Right lobe of liver (tissue), 6 donors: ENCODE measurements around the gene TRMT1. TPM values are rescaled to one million over a fixed set of nuclear protein-coding genes. Genes with fewer than 3 reads are reported as not detected.
A peak's percentile ranks its signal among the peaks of the same experiment; 100 is the strongest.

ENCODE experiments used
- ATAC-seq, 4 donors: fragments of 200-7000 bp; cut with Tn5 transposase; one replicate each; pipeline ENCODE4 v1.9.1; 2020; ENCODE audit warnings: mild to moderate bottlenecking in 4 of 4, moderate library complexity in 4 of 4
- DNase-seq, 3 donors: peaks; one replicate each; pipeline ENCODE4 v3.0.0-alpha.2; 2020
- H3K27ac ChIP-seq, 3 donors: fragments of 200-600 bp; one replicate each; pipeline ENCODE4 v1.8.0; 2022
- H3K27me3 ChIP-seq, 2 donors: fragments of 200-600 bp; one replicate each; pipeline ENCODE4 v1.8.0; 2022
- H3K36me3 ChIP-seq, 4 donors: fragments of 200-600 bp; sonication (generic) in 1 of 4; one replicate each; pipeline versions ENCODE4 v1.5.1 to v1.8.0; 2017 to 2022; ENCODE audit warnings: control low read depth in 1 of 4
- H3K4me1 ChIP-seq, 4 donors: fragments of 200-600 bp; sonication (generic) in 1 of 4; one replicate each; pipeline versions ENCODE4 v1.5.1 to v1.8.0; 2017 to 2022; ENCODE audit warnings: control low read depth in 1 of 4
- H3K4me3 ChIP-seq, 3 donors: fragments of 200-600 bp; one replicate each; pipeline ENCODE4 v1.8.0; 2022
- H3K9me3 ChIP-seq, 4 donors: fragments of 200-600 bp; sonication (generic) in 1 of 4; one replicate each; pipeline versions ENCODE4 v1.5.1 to v1.8.0; 2017 to 2022; ENCODE audit warnings: control low read depth in 1 of 4
- CTCF ChIP-seq, 4 donors: fragments of 200-600 bp in 3 of 4; fragments of 450-650 bp in 1 of 4; IDR thresholded peaks; one replicate each; pipeline versions ENCODE4 v1.5.1 to v1.8.0; 2016 to 2022; ENCODE audit warnings: antibody characterized with exemption in 4 of 4, mild to moderate bottlenecking in 2 of 4
- POLR2A ChIP-seq: fragments of 450-650 bp; IDR thresholded peaks from one replicate; pipeline ENCODE4 v1.6.1; 2017; ENCODE audit warnings: antibody characterized with exemption, mild to moderate bottlenecking
- WGBS: methylation state at CpG from one replicate; pipeline ENCODE4 v1.1.6; 2018; ENCODE audit warnings: low coverage, low lambda C conversion rate; ENCODE audit not compliant: insufficient coverage; ENCODE audit errors: missing lambda C conversion rate; 5-methylcytosine and 5-hydroxymethylcytosine counted together
- intact Hi-C, 2 donors: fragments of 100-400 bp; cut with DNase I; formaldehyde crosslinking; loops; one replicate each; pipeline versions ENCODE4 v1.11.2 to v1.14.1; 2022
- total RNA-seq, 6 experiments: library from RNA; depleted of rRNA in 2 of 6; stranded (reverse); fragments of >200 nt in 2 of 6; fragmentation: NEBNext Ultra II Directional in 3 of 6; extraction: Animal tissue kit (Norgen Biotek cat#: 25700) in 3 of 6; gene quantifications; one replicate each; pipeline versions ENCODE4 v1.1.0 to v1.2.4, GENCODE V29; 2016 to 2023
- donor health status: DM: no; HTN: yes; CAD: no.
- donor health status: DM: no; HTN: no; CAD: no.
- donor health status: DM: no; HTN: no; CAD: no.
- donor health status: DM: no; HTN: yes; CAD: no.
- donor health status: DM: no; HTN: yes; CAD: no.

Gene TRMT1
- total RNA-seq, 6 experiments from 2014 or later, result 15.0 to 20.5 (median 17.2) TPM

GRCh38 chr19:13097463-13098258 is 18.9 kb downstream of the TRMT1 start:
- H3K4me1 ChIP-seq, result peaks cover 0 to 27% (median 7%) of the 10 kb centered on the region in 4 donors
- DNase-seq, result peak in 2 of 3 donors; percentile 63 to 73
- H3K27ac ChIP-seq, result peak overlapping the region in 2 of 3 donors; percentile 39 to 54
- peaks cover 0 to 3% (median 0%) of the 10 kb centered on the region in 4 donors for H3K36me3 ChIP-seq
- WGBS, result 14% methylated on average over 25 of the region's 69 CpGs
- no peaks in the 10 kb centered on the region for H3K9me3 ChIP-seq
- TF ChIP-seq CTCF (IDR thresholded peaks at IDR 0.05), result no peak
- no peak for TF ChIP-seq POLR2A
- no peak overlapping the region for H3K4me3 ChIP-seq
- ATAC-seq, result no peak
- peaks cover 0 to 6% of the 10 kb centered on the region in 2 donors for H3K27me3 ChIP-seq
- intact Hi-C loops, result loop anchor here in 1 of 2 donors (10.0 kb wide), 1 partner anchor 63 kb away; no protein-coding TSS in a partner anchor

- H3K27ac ChIP-seq, result peak overlapping the region in 2 of 3 donors; percentile 11 to 54
- WGBS, result 16% methylated on average over 20 of the region's 20 CpGs
- H3K36me3 ChIP-seq, result peaks cover 0 to 3% (median 0%) of the 10 kb centered on the region in 4 donors
- peaks cover 0 to 21% (median 4%) of the 10 kb centered on the region in 4 donors for H3K4me1 ChIP-seq
- no peaks in the 10 kb centered on the region for H3K9me3 ChIP-seq
- ATAC-seq, result no peak
- intact Hi-C loops, result loop anchor here in 1 of 2 donors (10.0 kb wide), 1 partner anchor 62 kb away; no protein-coding TSS in a partner anchor
- peaks cover 0 to 6% of the 10 kb centered on the region in 2 donors for H3K27me3 ChIP-seq
- TF ChIP-seq POLR2A, result no peak
- TF ChIP-seq CTCF (IDR thresholded peaks at IDR 0.05), result no peak
- H3K4me3 ChIP-seq, result no peak overlapping the region
- DNase-seq, result peak in 1 of 3 donors; percentile 19
Measured at GRCh38 chr19:13097033-13097462, 19.5 kb downstream of the TRMT1 start.

- Histone ChIP-seq H3K9me3 (no peaks in the 10 kb centered on the region), H3K4me1 (peaks cover 0 to 25% (median 3%) of the 10 kb centered on the region in 4 donors), H3K4me3 (peak overlapping the region in 1 of 3 donors; percentile 3), H3K27ac (peak overlapping the region in 1 of 3 donors; percentile 11), H3K36me3 (peaks cover 0 to 3% (median 0%) of the 10 kb centered on the region in 4 donors), H3K27me3 (peaks cover 0 to 6% of the 10 kb centered on the region in 2 donors)
- ATAC-seq, result peak; percentile 42 to 54 (median 44)
- 17% methylated on average over 18 of the region's 44 CpGs for WGBS
- intact Hi-C loops, result loop anchor here in 1 of 2 donors (10.0 kb wide), 1 partner anchor 61 kb away; no protein-coding TSS in a partner anchor
- peak; percentile 62 to 74 (median 67) for DNase-seq
- peak; percentile 6 to 33 (median 21) for TF ChIP-seq CTCF (IDR thresholded peaks at IDR 0.05)
- no peak for TF ChIP-seq POLR2A
Measured at GRCh38 chr19:13095934-13096927, 20.3 kb downstream of the TRMT1 start.

- Histone ChIP-seq H3K9me3 (no peaks in the 10 kb centered on the region), H3K4me3 (no peak overlapping the region), H3K36me3 (peaks cover 0 to 3% (median 0%) of the 10 kb centered on the region in 4 donors), H3K27ac (no peak overlapping the region), H3K4me1 (peaks cover 0 to 29% (median 3%) of the 10 kb centered on the region in 4 donors), H3K27me3 (peaks cover 0 to 6% of the 10 kb centered on the region in 2 donors)
- DNase-seq (peak in 2 of 3 donors; percentile 37 to 53), ATAC-seq (no peak)
- intact Hi-C loops, result loop anchor here in 1 of 2 donors (10.0 kb wide), 1 partner anchor 61 kb away; no protein-coding TSS in a partner anchor
- WGBS, result 20% methylated on average over 2 of the region's 25 CpGs
- TF ChIP-seq POLR2A, result no peak
Measured at GRCh38 chr19:13095393-13095784, 21.2 kb downstream of the TRMT1 start.
